ENCODE measurements around the gene DYNC1LI2.
"Not testable (repeated sequence)": the region's sequence is repeated elsewhere in the genome, so short reads cannot be mapped to it uniquely, and the experiment has no call there.

The DYNC1LI2 gene

DNA sequence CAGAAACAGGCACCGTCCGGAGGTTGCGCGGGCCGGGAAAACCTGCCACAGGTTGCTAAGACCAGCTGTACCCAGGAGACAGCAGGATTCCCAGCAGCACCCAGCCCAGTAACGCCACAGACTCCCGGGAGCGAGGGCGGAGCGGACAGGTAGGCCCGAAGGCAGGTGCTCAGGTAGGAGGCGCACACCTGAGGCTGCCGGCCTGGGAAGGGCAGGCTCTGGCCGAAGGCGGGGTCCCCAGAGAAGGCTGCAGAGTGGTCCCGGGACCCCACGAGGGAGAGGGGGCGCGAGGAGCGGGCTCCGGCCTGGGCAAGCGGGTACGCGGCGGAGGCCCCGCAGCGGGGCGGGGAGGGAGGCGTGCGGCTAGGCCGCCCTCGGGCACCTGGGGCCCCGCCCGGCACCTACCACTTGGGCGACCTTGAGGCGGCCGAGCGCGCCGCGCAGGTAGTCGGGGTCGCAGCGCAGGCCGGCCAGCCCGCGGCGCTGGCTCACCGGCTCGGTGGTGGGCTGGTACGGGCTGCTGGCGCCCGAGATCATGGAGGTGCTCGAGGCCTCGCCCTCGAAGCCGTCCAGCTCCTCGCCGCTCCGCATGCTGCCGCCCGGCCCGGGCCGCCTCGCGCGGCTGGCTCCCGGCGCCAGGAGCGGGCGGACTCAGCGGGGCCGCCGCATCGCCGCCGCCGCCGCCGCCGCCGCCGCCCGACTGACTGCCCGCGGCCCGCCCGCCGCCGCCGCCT is 55.3 kb downstream of the DYNC1LI2 start:
- DNase-seq = no peak

DNA sequence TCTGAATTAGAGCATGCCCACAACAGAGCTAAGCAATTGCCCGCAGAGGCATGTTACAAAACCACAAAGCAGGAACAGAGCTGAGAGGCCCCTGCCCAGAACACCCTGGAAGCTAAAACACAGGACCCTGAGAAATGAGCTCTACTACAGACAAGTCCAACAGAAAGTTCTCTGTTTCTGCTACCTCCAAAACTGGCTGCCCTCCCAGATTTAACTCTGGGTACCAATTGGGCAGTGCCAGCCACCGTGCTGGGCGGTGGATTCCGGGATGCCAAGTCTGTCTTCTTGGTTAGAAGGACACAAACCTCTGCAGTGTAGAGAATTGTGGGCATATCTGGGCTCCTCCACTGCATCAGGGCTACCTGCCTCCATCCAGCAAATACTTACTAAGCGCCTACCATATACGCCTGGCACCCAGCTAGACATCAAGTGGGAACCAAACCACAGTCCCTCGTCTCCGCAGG is 55.9 kb downstream of the DYNC1LI2 start:
- DNase-seq = no peak

DNA sequence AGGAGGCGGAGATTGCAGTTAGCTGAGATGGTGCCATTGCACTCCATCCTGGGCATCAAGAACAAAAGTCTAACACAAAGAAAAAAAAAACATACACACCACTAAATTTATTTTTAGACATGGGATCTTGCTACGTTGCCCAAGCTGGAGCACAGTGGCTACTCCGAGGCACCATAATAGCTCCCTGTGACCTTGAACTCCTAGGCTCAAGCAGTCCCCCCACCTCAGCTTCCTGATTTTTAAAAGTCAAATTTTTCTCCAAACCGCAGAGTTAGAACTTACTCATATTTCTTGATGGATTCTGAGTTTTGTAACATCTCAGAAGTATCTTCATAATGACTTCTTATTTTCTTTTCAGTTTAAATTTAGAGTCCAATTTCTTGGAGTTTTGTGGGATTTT is 58.3 kb downstream of the DYNC1LI2 start:
- DNase-seq = no peak

DNA sequence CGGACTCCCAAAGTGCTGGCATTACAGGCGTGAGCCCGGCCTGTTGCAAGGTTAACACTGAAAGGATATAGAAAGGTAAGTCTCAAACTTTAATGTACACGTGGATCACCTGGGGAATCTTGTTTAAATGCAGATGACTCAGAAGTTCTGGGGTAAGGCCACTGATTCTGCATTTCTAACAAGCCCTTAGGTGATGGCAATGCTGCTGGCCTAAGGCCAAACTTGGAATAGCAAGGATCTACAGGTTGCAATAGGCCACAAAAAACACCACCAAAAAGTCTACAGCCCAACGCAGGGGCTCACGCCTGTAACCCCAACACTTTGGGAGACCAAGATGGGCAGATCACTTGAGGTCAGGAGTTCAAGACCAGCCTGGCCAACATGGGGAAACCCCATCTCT is 59.1 kb downstream of the DYNC1LI2 start:
- no peak for DNase-seq

DNA sequence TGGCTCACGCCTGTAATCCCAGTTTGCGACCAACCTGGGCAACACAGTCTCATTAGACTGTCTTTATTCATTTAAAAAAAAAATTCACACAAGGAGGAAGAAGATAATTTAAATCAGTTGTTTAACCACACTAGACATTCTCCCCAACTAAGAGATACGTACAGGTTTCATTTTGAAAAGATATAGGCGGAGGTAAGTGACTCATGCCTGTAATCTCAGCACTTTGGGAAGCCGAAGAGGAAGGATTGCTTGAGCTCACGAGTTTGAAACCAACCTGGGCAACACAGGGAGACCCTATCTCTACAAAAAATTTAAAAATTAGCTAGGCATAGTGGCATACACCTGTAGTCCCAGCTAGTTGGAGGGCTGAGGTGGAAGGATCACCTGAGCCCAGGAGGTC is 60.2 kb downstream of the DYNC1LI2 start:
- peak; percentile 20 for DNase-seq

DNA sequence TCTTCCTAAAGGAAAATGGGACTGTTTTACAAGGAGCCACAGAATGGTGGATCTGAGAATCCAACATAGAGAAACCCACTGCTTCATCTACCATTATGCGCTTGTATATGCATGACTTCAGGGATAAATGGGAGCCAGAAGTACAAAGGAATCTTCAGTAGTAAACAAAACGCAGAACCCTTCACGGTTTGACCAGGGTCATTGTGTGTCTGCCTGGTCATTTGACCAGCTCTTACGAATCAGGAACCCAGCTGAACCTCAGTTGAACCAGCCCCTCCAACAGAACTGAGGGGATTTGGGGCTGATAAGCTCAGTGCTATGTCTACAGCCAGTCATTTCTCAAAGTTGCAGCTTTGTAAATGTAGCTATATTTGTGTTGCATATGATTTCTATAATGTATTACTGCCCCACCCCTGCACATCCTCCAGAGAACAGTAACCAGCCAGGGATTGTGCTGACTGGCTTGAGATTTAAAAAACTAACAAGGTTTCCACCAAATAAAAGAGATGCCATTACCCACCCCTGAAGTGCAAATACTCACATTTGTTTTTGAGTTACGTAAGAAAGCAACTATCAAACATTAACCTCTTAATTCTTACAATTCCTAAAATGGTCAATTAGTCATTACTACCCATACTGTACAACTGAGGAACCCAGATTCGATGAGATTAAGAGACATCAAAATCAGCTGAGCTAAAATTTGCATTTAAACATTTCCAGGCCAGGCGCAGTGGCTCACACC is 61.1 kb downstream of the DYNC1LI2 start:
- no peak for DNase-seq

DNA sequence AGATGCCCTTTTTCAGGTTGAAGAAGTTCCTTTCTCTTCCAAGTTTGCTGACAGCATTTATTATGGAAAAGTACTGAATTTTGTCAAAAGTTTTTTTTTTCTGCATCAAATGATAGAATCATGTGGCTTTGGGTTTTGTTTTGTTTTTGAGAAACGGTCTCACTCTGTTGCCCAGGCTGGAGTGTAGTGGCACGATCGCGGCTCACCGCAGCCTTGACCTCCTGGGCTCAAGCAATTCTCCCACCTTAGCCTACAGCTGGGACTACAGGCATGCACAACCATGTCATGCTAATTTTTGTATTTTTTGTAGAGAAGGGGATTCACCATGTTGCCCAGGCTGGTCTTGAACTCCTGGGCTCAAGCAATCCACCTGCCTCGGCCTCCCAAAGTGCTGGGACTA is 62.1 kb downstream of the DYNC1LI2 start:
- no peak for DNase-seq

DNA sequence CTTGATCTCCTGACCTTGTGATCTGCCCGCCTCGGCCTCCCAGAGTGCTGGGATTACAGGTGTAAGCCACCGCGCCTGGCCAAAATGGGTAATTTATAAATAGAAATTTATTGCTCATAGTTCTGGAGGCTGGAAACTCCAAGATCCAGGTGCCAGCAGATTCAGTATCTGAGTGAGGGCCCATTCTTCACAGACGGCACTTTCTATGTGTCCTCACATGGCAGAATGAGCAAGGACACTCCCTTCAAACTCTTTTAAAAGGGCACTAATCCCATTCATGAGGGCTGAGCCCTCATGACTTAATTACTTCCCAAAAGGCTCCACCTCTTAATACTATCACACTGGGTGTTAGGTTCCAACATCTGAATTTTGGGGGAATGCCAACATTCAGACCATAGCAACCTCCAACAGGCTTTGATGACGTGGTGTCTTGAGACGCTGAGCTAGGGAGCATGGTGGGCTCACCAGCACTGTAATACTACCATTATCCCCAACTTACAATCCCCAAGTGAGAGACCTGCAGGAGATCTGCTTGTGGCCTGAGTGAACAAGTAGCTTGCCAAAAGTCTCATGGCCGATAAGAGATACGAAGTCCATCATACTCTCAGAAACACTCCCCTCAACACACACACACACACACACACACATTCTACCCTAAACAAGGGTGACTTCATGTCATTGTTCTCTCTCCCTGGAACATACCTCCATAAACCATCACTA is 63.3 kb downstream of the DYNC1LI2 start:
- DNase-seq = no peak

DNA sequence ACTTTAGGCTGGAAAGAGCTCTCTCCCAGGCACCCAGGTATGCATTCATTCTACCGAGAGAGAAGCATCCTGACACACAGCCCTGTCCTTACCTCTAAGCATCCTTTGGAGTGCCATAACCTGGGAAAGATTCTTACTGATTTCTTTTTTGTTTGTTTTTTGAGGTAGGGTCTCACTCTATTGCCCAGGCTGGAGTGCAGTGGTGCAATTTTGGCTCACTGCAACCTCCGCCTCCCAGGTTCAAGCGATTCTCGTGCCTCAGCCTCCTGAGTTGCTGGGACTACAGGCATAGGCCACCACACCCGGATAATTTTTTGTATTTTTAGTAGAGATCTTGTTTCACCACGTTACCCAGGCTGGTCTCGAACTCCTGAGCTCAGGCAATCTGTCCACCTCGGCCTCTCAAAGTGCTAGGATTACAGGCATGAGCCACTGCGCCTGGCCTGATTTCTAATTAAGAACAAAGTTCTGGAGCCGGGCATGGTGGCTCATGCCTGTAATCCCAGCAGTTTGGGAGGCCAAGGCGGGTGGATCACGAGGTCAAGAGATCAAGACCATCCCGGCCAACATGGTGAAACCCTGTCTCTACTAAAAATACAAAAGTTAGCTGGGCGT is 65.8 kb downstream of the DYNC1LI2 start:
- DNase-seq = not testable (repeated sequence)

DNA sequence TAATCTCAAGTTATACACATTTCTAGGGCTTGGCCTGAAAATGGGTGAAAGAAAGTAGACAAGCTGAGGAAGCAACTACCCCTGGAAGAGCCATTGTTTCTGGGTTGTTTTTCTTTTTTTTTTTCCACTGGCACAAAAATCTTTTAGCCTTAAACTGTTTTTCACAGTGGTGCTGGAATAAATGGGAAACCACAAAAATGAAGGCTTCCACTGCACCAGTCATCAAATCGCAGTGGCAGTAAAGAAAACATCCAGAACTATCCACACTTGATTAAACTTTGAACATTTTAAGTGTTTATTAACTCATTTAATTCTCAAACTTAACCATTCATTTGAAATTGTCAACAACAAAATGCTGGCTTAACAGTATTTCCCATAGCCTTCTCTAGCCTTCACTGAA is 69.1 kb downstream of the DYNC1LI2 start:
- no peak for DNase-seq

DNA sequence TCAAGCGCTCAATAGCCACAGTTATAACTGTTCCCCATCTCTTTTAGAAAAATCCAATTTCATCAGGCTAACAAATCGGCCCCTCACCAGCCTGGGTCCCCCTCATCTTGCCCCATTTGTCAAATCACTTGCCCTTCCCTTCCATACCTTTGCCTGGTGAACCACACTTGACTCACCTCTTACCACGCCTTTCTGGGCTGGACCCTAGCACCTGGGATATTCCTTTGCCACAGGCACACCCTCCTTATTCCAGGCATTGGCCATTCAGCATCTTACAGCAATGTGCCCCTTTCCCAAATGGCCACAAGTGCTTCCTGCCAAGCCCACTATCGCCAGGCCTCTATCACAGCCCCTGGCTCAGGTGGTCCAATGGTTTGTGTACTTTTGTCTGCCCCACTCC is 69.7 kb downstream of the DYNC1LI2 start:
- no peak for DNase-seq

DNA sequence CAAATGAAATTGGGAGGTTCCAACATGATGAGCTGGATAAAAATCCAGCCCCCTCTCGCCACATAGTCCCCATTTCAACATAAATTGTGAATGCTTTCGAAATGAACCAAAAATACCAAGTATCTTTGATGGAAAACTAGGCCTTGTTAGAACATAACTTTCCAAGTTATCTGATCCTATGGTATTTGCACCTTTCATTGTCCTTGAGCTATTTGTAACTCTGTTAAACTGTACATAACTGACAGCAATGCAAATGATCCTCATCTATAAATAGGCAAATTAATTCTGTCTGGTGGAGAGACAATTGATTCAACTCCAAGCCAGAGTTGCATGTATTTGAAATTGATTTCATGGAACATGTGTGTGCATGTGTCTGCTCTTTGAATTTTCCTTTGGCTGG is 73.1 kb downstream of the DYNC1LI2 start:
- DNase-seq = no peak

DNA sequence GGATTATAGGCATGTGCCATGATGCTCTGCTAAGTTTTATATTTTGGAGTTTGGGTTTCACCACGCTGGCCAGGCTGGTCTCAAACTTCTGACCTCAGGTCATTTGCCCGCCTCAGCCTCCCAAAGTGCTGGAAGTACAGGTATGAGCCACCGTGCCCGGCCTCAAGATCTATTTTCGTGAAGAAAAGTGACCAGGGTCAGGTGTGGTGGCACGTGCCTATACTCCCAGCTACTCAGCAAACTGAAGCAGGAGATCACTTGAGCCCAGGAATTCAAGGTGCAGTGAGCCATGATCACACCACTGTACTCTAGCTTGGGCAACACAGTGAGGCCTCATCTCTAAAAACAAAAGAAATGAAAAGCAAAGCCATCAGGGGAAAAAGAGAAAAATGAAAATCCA is 73.6 kb downstream of the DYNC1LI2 start:
- DNase-seq = no peak

DNA sequence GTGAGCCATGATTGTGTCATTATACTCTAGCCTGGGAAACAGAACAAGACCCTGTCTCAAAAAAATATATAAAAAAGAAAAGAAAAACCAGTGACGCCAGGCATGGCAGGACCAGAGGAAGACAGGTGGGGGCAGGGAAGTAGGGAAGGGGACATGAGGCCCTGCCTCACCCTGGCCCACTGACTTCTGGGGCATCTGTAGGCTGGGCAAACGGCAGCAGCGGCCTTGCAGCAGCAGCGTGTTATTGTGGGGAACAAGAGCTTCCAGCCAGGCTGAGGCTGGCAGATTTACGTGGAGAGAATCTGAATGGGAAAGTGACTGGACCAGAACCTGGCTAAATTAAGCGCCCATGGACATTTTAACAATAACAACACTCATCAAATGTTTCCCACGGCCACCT is 74.2 kb downstream of the DYNC1LI2 start:
- DNase-seq = no peak

DNA sequence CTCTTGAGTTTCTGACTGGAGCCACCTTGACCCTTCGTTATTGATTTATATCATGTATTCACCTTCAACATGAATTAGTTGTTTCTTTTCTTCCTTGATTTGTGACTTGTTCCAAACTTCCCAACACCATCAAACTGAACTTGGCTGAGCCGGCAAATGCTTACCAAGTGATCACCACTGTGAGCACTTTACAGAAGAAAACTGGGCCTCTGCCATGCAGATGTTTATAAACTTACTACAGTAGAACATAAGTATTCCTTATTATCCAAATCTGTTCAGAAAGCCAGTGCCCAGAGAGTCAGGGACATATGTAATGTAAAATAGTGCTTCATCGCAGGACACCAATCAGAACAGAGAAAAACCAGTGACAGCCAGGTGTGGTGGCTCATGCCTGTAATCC is 74.8 kb downstream of the DYNC1LI2 start:
- no peak for DNase-seq

DNA sequence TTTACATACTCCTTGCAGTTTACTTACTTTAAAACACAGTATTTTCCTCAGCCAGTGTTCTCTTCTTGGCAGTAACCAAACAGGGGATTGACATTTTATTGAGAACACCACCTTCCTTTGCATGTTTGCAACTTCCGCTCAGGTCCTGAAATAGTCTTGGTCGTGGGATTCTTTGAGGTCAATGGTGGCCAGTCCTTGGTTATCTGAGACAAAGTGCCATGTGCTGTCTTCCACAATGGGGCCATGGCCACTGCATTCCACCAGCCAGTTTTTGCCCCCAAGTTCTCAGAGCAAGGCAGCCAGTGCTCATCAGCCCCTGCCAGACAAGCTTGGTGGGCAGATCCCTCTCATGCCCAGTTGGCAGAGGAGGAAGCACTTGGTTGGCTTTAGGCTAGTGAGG is 77.7 kb downstream of the DYNC1LI2 start:
- no peak for DNase-seq

Measured in activated CD4-positive, alpha-beta T cell treated with anti-CD3 and anti-CD28 coated beads, Interleukin-2, amount 50 U/mL, for 16 hours (primary cell).